HepG2 (cell line): ENCODE results near the gene RSKR. TPM values are rescaled to one million over a fixed set of nuclear protein-coding genes. Genes with fewer than 3 reads are reported as not detected.

Experiments used
- CAMTA2 ChIP-seq: sonication (generic); formaldehyde crosslinking; IDR thresholded peaks from 2 replicates; pipeline ENCODE4 v1.4.0; 2020; ENCODE audit warnings: mild to moderate bottlenecking, missing genetic modification reagents, borderline replicate concordance
- E2F2 ChIP-seq: sonication (generic); formaldehyde crosslinking; IDR thresholded peaks from 2 replicates; pipeline ENCODE4 v1.4.0; 2020; ENCODE audit warnings: missing genetic modification reagents, borderline replicate concordance
- HINFP ChIP-seq: sonication (generic); formaldehyde crosslinking; IDR thresholded peaks from 2 replicates; pipeline ENCODE4 v1.4.0; 2020; ENCODE audit warnings: low read depth, mild to moderate bottlenecking, missing genetic modification reagents
- NFE2L2 ChIP-seq: fragments of 150-350 bp; IDR thresholded peaks from 2 replicates; pipeline ENCODE4 v1.6.1; 2014; ENCODE audit warnings: low read length
- NKX3-1 ChIP-seq: sonication (generic); formaldehyde crosslinking; IDR thresholded peaks from 2 replicates; pipeline ENCODE4 v1.5.0; 2020; ENCODE audit warnings: missing genetic modification reagents
- PITX1 ChIP-seq: sonication (generic); formaldehyde crosslinking; IDR thresholded peaks from 2 replicates; pipeline ENCODE4 v1.5.1; 2020; ENCODE audit warnings: mild to moderate bottlenecking, missing genetic modification reagents
- POLR2AphosphoS5 ChIP-seq: IDR thresholded peaks from 2 replicates; pipeline ENCODE4 v1.6.1; 2012; ENCODE audit warnings: low read depth, low read length
- RFXAP ChIP-seq: sonication (generic); formaldehyde crosslinking; IDR thresholded peaks from 2 replicates; pipeline ENCODE4 v1.4.0; 2020; ENCODE audit warnings: missing genetic modification reagents, borderline replicate concordance
- SMYD3 ChIP-seq: sonication (generic); formaldehyde crosslinking; IDR thresholded peaks from 2 replicates; pipeline ENCODE4 v1.8.1; 2023; ENCODE audit warnings: mild to moderate bottlenecking, missing genetic modification reagents
- ZBTB40 ChIP-seq, 2 experiments: fragments of 450-650 bp in 1 of 2; sonication (generic) in 1 of 2; formaldehyde crosslinking in 1 of 2; IDR thresholded peaks; 2 replicates each; pipeline versions ENCODE4 v1.6.1 to v1.8.0; 2016 to 2022; ENCODE audit warnings: antibody characterized with exemption in 1 of 2, mild to moderate bottlenecking in 1 of 2, missing genetic modification reagents in 1 of 2
- ZNF275 ChIP-seq: sonication (generic); formaldehyde crosslinking; IDR thresholded peaks from 2 replicates; pipeline ENCODE4 v1.8.0; 2022; ENCODE audit warnings: missing genetic modification reagents, mild to moderate bottlenecking, inconsistent platforms, borderline replicate concordance
- ZNF414 ChIP-seq: sonication (generic); formaldehyde crosslinking; IDR thresholded peaks from 2 replicates; pipeline ENCODE4 v1.5.0; 2020; ENCODE audit warnings: missing genetic modification reagents
- ZNF567 ChIP-seq: sonication (generic); formaldehyde crosslinking; IDR thresholded peaks from 2 replicates; pipeline ENCODE4 v1.8.1; 2023; ENCODE audit warnings: mild to moderate bottlenecking, missing genetic modification reagents, borderline replicate concordance
- ZSCAN12 ChIP-seq: sonication (generic); formaldehyde crosslinking; IDR thresholded peaks from 2 replicates; pipeline ENCODE4 v1.9.0; 2021; ENCODE audit warnings: mild to moderate bottlenecking, missing genetic modification reagents
- polyA plus RNA-seq, 8 experiments: library from polyadenylated mRNA; depleted of rRNA in 3 of 8; stranded (reverse) in 7 of 8; unstranded in 1 of 8; fragments of >200 nt; fragmentation: Illumina TruSeq in 4 of 8; extraction: Trizol in 4 of 8; gene quantifications; 2 replicates each; pipeline versions ENCODE4 v1.2.1 to v1.2.3, GENCODE V29; 2011 to 2016; ENCODE audit warnings: low read depth in 4 of 8, missing spikeins in 1 of 8, mixed read lengths in 1 of 8; ENCODE audit not compliant: insufficient read depth in 1 of 8
- total RNA-seq, 5 experiments: library from RNA; depleted of rRNA; stranded (reverse); fragments of >200 nt; fragmentation: Illumina TruSeq; extraction: Trizol; gene quantifications; 2 replicates each; pipeline ENCODE4 v1.2.3, GENCODE V29; 2016; ENCODE audit warnings: low read depth in 1 of 5

The RSKR gene
- total and polyA plus RNA-seq, 2 of the 13 experiments (the other 11 are each of a cell fraction or from before 2014, with no cell fraction given): 5.0 to 10.4 TPM

GRCh38 chr17:28644787-28645575, 31.0 kb upstream of the RSKR start, which contains the start of gene BLTP2 (continued):
- no peak for TF ChIP-seq ZBTB40 (IDR thresholded peaks at IDR 0.05)
- peak; percentile 73; the same call in 1 of the 2 replicates for TF ChIP-seq ZBTB40 (CRISPR knock-in tag; IDR thresholded peaks at IDR 0.05)
- TF ChIP-seq SMYD3 (CRISPR knock-in tag): 0 out of 2 replicates have a peak, but pooled peaks have one; percentile 38
- TF ChIP-seq ZNF275 (CRISPR knock-in tag): peak; percentile 43; the same call in 1 of the 2 replicates
- no peak for TF ChIP-seq CAMTA2 (CRISPR knock-in tag)
- TF ChIP-seq NKX3-1 (CRISPR knock-in tag): no peak
- TF ChIP-seq PITX1: no peak
- TF ChIP-seq ZNF567 (CRISPR knock-in tag): no peak
- peak; percentile 94 for TF ChIP-seq HINFP (CRISPR knock-in tag)
- no peak for TF ChIP-seq NFE2L2
- peak; percentile 76 for TF ChIP-seq POLR2AphosphoS5
- no peak for TF ChIP-seq RFXAP
- no peak for TF ChIP-seq ZNF414 (CRISPR knock-in tag)
- TF ChIP-seq E2F2 (CRISPR knock-in tag): no peak
- TF ChIP-seq ZSCAN12: no peak
